Spleen (tissue), 7 donors: ENCODE measurements around the gene ARHGEF38.

ENCODE experiments used
- CTCF ChIP-seq, 11 experiments: fragments of 200-600 bp in 7 of 11; fragments of 450-650 bp in 4 of 11; sonication (generic) in 4 of 11; IDR thresholded peaks in 8 of 11; conservative IDR thresholded peaks in 3 of 11; 1 replicate in 7 of 11; 2 replicates in 4 of 11; pipeline versions ENCODE4 v1.4.0 to v1.8.0; 2016 to 2021; ENCODE audit warnings: antibody characterized with exemption in 11 of 11, inconsistent platforms in 4 of 11, mild to moderate bottlenecking in 1 of 11
- POLR2A ChIP-seq, 3 donors: fragments of 450-650 bp; IDR thresholded peaks; one replicate each; pipeline ENCODE4 v1.5.1; 2017; ENCODE audit warnings: antibody characterized with exemption in 3 of 3, mild to moderate bottlenecking in 1 of 3
- donor health status: DM: no; HTN: no; CAD: no; lungs with moderate emphysema.
- donor health status: DM: no; HTN: no; CAD: no.
- donor health status: DM: no; HTN: no; CAD: no.

- TF ChIP-seq CTCF (IDR thresholded peaks at IDR 0.05 in 8 of 11, conservative IDR thresholded peaks at IDR 0.05 in 3 of 11) (no peak), POLR2A (IDR thresholded peaks at IDR 0.05) (no peak)
These were observed 173.2 kb downstream of the ARHGEF38 start for GRCh38 chr4:105725623-105726022.
